K562 (cell line): Measurements from ENCODE around the gene UGT1A10. TPM values are rescaled to one million over a fixed set of nuclear protein-coding genes. Genes with fewer than 3 reads are reported as not detected.

Experiments
- C11orf30 ChIP-seq: fragments of 450-650 bp; IDR thresholded peaks from 2 replicates; pipeline ENCODE4 v1.6.1; 2016; ENCODE audit warnings: low read depth, mild to moderate bottlenecking
- CBFA2T3 ChIP-seq: fragments of 450-650 bp; IDR thresholded peaks from 2 replicates; pipeline ENCODE4 v1.6.1; 2017
- CCNT2 ChIP-seq: IDR thresholded peaks from 2 replicates; pipeline ENCODE4 v1.6.1; 2011; ENCODE audit warnings: borderline replicate concordance, low read depth, mild to moderate bottlenecking, moderate library complexity, mixed read lengths, low read length; ENCODE audit not compliant: insufficient read length; ENCODE audit errors: extremely low read depth
- CTBP1 ChIP-seq: fragments of 450-650 bp; IDR thresholded peaks from 2 replicates; pipeline ENCODE4 v1.6.1; 2016; ENCODE audit warnings: borderline replicate concordance
- MAFG ChIP-seq: fragments of 450-650 bp; conservative IDR thresholded peaks from 2 replicates; pipeline ENCODE4 v1.6.1; 2016; ENCODE audit warnings: missing genetic modification characterization, missing compliant biosample characterization
- NFE2 ChIP-seq: IDR thresholded peaks from 2 replicates; pipeline ENCODE4 v1.6.1; 2014; ENCODE audit warnings: antibody characterized with exemption, low read depth
- NFYB ChIP-seq: IDR thresholded peaks from 2 replicates; pipeline ENCODE4 v1.6.1; 2011; ENCODE audit warnings: mild to moderate bottlenecking, moderate library complexity; ENCODE audit not compliant: insufficient read length; ENCODE audit errors: extremely low read depth
- RBM17 ChIP-seq: fragments of 200-400 bp; formaldehyde crosslinking; IDR thresholded peaks from 2 replicates; pipeline ENCODE4 v1.6.1; 2017; ENCODE audit warnings: low read depth, mild to moderate bottlenecking, low read length, borderline replicate concordance
- RBM34 ChIP-seq: fragments of 200-400 bp; formaldehyde crosslinking; IDR thresholded peaks from 2 replicates; pipeline ENCODE4 v1.6.1; 2018; ENCODE audit warnings: low read length, borderline replicate concordance; ENCODE audit not compliant: insufficient read depth
- RCOR1 ChIP-seq, 2 experiments: IDR thresholded peaks; 2 replicates each; pipeline ENCODE4 v1.6.1; 2012; ENCODE audit warnings: low read depth in 2 of 2, low read length in 2 of 2, borderline replicate concordance in 1 of 2, improper control_type of control experiment in 1 of 2
- SMARCC2 ChIP-seq: fragments of 450-650 bp; IDR thresholded peaks from 2 replicates; pipeline ENCODE4 v1.6.1; 2017; ENCODE audit warnings: antibody characterized with exemption, moderate library complexity, mild to moderate bottlenecking, low read depth
- TAF9B ChIP-seq: fragments of 450-650 bp; IDR thresholded peaks from 2 replicates; pipeline ENCODE4 v1.6.1; 2018; ENCODE audit warnings: mild to moderate bottlenecking; ENCODE audit not compliant: partially characterized antibody
- ZNF316 ChIP-seq: fragments of 450-650 bp; IDR thresholded peaks from 2 replicates; pipeline ENCODE4 v1.6.1; 2016
- ZNF583 ChIP-seq: fragments of 250-450 bp; sonication (Bioruptor Pico); IDR thresholded peaks from 2 replicates; pipeline ENCODE4 v1.4.0; 2020
- ZNF668 ChIP-seq: fragments of 250-450 bp; sonication (Bioruptor Pico); IDR thresholded peaks from 2 replicates; pipeline ENCODE4 v1.8.0; 2022; ENCODE audit warnings: mild to moderate bottlenecking, inconsistent platforms
- polyA plus RNA-seq, 8 experiments: library from polyadenylated mRNA; depleted of rRNA in 4 of 8; stranded (reverse) in 5 of 8; unstranded in 3 of 8; fragments of >200 nt; fragmentation: Nextera tagmentation in 2 of 8; fragmentation: Illumina TruSeq in 1 of 8; extraction: Ambion mirVana in 2 of 8; extraction: Trizol in 1 of 8; gene quantifications; 2 replicates each; pipeline versions ENCODE4 v1.2.1 to v1.2.3, GENCODE V29; 2011 to 2014; ENCODE audit warnings: inconsistent platforms in 1 of 8, missing spikeins in 1 of 8
- total RNA-seq, 7 experiments: library from RNA; depleted of rRNA in 6 of 7; stranded (reverse); fragments of >200 nt in 6 of 7; fragmentation: Illumina TruSeq in 2 of 7; extraction: Trizol in 2 of 7; gene quantifications; 2 replicates each; pipeline versions ENCODE4 v1.2.1 to v1.2.3, GENCODE V29; 2011 to 2021; ENCODE audit warnings: low replicate concordance in 1 of 7
- TF ChIP-seq, protein P1 (sequence below): fragments of 450-650 bp; IDR thresholded peaks from 2 replicates; pipeline ENCODE4 v1.6.1; 2017; ENCODE audit warnings: mild to moderate bottlenecking, moderate library complexity
- TF ChIP-seq, protein P2 (sequence below): fragments of 450-650 bp; IDR thresholded peaks from 2 replicates; pipeline ENCODE4 v1.7.1; 2018; ENCODE audit warnings: mild to moderate bottlenecking, low read depth; ENCODE audit not compliant: partially characterized antibody
- TF ChIP-seq, protein P3 (sequence below): sonication (generic); formaldehyde crosslinking; IDR thresholded peaks from 2 replicates; pipeline ENCODE4 v1.8.0; 2023; ENCODE audit warnings: mild to moderate bottlenecking, missing genetic modification reagents

UGT1A10 gene
- total and polyA plus RNA-seq, 9 of the 15 experiments (the other 6 are each of a cell fraction or from before 2014, with no cell fraction given), result not detected

DNA sequence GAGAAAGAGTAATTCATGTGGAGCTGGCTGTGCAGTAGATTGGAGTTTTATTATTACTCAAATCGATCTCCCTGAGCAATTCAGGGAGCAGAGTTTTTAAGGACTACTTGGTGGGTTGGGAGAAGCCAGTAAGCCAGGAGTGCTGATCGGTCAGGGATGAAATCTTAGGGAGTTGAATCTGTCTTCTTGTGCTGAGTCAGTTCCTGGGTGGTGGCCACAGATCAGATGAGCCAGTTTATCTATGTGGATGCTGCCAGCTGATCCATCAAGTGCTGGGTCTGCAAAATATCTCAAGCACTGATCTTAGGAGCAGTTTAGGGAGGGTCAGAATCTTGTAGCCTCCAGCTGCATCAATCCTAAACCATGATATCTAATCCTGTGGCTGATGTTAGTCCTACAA, 35.9 kb upstream of the UGT1A10 start (continued):
- TF ChIP-seq TAF9B, result no peak
- no peak for TF ChIP-seq CCNT2
- TF ChIP-seq NFE2, result peak; percentile 54; the same call in 1 of the 2 replicates
- TF ChIP-seq, protein P1, sequence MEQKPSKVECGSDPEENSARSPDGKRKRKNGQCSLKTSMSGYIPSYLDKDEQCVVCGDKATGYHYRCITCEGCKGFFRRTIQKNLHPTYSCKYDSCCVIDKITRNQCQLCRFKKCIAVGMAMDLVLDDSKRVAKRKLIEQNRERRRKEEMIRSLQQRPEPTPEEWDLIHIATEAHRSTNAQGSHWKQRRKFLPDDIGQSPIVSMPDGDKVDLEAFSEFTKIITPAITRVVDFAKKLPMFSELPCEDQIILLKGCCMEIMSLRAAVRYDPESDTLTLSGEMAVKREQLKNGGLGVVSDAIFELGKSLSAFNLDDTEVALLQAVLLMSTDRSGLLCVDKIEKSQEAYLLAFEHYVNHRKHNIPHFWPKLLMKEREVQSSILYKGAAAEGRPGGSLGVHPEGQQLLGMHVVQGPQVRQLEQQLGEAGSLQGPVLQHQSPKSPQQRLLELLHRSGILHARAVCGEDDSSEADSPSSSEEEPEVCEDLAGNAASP, result no peak
- TF ChIP-seq SMARCC2, result no peak
- peak; percentile 66 for TF ChIP-seq C11orf30
- peak; percentile 46; the same call in 1 of the 2 replicates for TF ChIP-seq CTBP1
- no peak for TF ChIP-seq RBM34
- TF ChIP-seq, protein P2, sequence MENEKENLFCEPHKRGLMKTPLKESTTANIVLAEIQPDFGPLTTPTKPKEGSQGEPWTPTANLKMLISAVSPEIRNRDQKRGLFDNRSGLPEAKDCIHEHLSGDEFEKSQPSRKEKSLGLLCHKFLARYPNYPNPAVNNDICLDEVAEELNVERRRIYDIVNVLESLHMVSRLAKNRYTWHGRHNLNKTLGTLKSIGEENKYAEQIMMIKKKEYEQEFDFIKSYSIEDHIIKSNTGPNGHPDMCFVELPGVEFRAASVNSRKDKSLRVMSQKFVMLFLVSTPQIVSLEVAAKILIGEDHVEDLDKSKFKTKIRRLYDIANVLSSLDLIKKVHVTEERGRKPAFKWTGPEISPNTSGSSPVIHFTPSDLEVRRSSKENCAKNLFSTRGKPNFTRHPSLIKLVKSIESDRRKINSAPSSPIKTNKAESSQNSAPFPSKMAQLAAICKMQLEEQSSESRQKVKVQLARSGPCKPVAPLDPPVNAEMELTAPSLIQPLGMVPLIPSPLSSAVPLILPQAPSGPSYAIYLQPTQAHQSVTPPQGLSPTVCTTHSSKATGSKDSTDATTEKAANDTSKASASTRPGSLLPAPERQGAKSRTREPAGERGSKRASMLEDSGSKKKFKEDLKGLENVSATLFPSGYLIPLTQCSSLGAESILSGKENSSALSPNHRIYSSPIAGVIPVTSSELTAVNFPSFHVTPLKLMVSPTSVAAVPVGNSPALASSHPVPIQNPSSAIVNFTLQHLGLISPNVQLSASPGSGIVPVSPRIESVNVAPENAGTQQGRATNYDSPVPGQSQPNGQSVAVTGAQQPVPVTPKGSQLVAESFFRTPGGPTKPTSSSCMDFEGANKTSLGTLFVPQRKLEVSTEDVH, result no peak
- TF ChIP-seq CBFA2T3, result 0 out of 2 replicates have a peak, but pooled peaks have one; percentile 19
- peak; percentile 29; the same call in 1 of the 2 replicates for TF ChIP-seq ZNF316
- TF ChIP-seq MAFG (tag), result peak; percentile 68
- no peak for TF ChIP-seq ZNF668
- TF ChIP-seq NFYB, result no peak
- no peak for TF ChIP-seq ZNF583 (CRISPR knock-in tag)
- no peak for TF ChIP-seq RBM17
- TF ChIP-seq, protein P3, sequence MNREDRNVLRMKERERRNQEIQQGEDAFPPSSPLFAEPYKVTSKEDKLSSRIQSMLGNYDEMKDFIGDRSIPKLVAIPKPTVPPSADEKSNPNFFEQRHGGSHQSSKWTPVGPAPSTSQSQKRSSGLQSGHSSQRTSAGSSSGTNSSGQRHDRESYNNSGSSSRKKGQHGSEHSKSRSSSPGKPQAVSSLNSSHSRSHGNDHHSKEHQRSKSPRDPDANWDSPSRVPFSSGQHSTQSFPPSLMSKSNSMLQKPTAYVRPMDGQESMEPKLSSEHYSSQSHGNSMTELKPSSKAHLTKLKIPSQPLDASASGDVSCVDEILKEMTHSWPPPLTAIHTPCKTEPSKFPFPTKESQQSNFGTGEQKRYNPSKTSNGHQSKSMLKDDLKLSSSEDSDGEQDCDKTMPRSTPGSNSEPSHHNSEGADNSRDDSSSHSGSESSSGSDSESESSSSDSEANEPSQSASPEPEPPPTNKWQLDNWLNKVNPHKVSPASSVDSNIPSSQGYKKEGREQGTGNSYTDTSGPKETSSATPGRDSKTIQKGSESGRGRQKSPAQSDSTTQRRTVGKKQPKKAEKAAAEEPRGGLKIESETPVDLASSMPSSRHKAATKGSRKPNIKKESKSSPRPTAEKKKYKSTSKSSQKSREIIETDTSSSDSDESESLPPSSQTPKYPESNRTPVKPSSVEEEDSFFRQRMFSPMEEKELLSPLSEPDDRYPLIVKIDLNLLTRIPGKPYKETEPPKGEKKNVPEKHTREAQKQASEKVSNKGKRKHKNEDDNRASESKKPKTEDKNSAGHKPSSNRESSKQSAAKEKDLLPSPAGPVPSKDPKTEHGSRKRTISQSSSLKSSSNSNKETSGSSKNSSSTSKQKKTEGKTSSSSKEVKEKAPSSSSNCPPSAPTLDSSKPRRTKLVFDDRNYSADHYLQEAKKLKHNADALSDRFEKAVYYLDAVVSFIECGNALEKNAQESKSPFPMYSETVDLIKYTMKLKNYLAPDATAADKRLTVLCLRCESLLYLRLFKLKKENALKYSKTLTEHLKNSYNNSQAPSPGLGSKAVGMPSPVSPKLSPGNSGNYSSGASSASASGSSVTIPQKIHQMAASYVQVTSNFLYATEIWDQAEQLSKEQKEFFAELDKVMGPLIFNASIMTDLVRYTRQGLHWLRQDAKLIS, result no peak
- peak in 1 of 2 experiments; percentile 37; a peak in 1 of 4 replicates for TF ChIP-seq RCOR1 (IDR thresholded peaks at IDR 0.05; ENCODE audit: borderline replicate concordance in 1 of 2, low read depth in 2 of 2, low read length in 2 of 2)
